AG04449 (cell line): Measurements from ENCODE around the gene UBA7.
"Not testable (repeated sequence)": the region's sequence is repeated elsewhere in the genome, so short reads cannot be mapped to it uniquely, and the experiment has no call there.

ENCODE experiments used
- CTCF ChIA-PET: fragments of 350-600 bp; formaldehyde crosslinking; extraction: SDS; loops from one replicate; lab custom pipeline; 2021; ENCODE audit warnings: antibody characterized with exemption; lab: Yijun Ruan, JAX
- POLR2A ChIA-PET: fragments of 400-600, 350-600 bp; formaldehyde crosslinking; extraction: SDS; loops from one replicate; lab custom pipeline; 2020; ENCODE audit warnings: antibody characterized with exemption, inconsistent platforms; lab: Yijun Ruan, JAX
- DNase-seq: peaks from one replicate; pipeline ENCODE4 v3.0.0-alpha.2; 2010; ENCODE audit warnings: low read depth, low spot score
- H3K4me3 ChIP-seq: 2 replicates; pipeline ENCODE4 v1.5.1; 2011; ENCODE audit warnings: low read depth, mild to moderate bottlenecking, control low read depth, low read length
- TF ChIP-seq, protein P1 (sequence below): IDR thresholded peaks from one replicate; pipeline ENCODE4 v1.5.1; 2011; ENCODE audit warnings: mild to moderate bottlenecking, moderate library complexity, low read length, control low read depth, inconsistent platforms; ENCODE audit not compliant: insufficient read depth; ENCODE audit errors: missing control alignments

The UBA7 gene

GRCh38 chr3:49840388-49840787 lies 26.6 kb upstream of the UBA7 start:
- TF ChIP-seq, protein P1, sequence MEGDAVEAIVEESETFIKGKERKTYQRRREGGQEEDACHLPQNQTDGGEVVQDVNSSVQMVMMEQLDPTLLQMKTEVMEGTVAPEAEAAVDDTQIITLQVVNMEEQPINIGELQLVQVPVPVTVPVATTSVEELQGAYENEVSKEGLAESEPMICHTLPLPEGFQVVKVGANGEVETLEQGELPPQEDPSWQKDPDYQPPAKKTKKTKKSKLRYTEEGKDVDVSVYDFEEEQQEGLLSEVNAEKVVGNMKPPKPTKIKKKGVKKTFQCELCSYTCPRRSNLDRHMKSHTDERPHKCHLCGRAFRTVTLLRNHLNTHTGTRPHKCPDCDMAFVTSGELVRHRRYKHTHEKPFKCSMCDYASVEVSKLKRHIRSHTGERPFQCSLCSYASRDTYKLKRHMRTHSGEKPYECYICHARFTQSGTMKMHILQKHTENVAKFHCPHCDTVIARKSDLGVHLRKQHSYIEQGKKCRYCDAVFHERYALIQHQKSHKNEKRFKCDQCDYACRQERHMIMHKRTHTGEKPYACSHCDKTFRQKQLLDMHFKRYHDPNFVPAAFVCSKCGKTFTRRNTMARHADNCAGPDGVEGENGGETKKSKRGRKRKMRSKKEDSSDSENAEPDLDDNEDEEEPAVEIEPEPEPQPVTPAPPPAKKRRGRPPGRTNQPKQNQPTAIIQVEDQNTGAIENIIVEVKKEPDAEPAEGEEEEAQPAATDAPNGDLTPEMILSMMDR, result no peak
- ChIA-PET CTCF (interaction anchor here (1.0 to 19.5 kb wide), 12 partner anchors 10 to 301 kb away, joined by 3 to 507 read pairs (median 12); partner anchors contain the start of genes CDHR4, INKA1, IP6K1 and TRAIP), POLR2A (interaction anchor here (0.9 kb wide), 1 partner anchor 37 kb away, joined by 4 read pairs; the partner anchor contains the start of gene INKA1)
- no peak overlapping the region for H3K4me3 ChIP-seq
- no peak for DNase-seq

- peak; percentile 19 for DNase-seq
- TF ChIP-seq, protein P1, result peak; percentile 83
- ChIA-PET CTCF (interaction anchor here (0.6 to 19.5 kb wide), 55 partner anchors 10 to 350 kb away, joined by 3 to 507 read pairs (median 6); partner anchors contain the start of genes CDHR4, INKA1, IP6K1 and MON1A), POLR2A (interaction anchor here (0.7 to 1.7 kb wide), 3 partner anchors 13 to 36 kb away, joined by 3 to 5 read pairs (median 3); partner anchors contain the start of gene INKA1)
- no peak overlapping the region for H3K4me3 ChIP-seq
Observed at GRCh38 chr3:49839193-49839809, 25.5 kb upstream of the UBA7 start.

DNA sequence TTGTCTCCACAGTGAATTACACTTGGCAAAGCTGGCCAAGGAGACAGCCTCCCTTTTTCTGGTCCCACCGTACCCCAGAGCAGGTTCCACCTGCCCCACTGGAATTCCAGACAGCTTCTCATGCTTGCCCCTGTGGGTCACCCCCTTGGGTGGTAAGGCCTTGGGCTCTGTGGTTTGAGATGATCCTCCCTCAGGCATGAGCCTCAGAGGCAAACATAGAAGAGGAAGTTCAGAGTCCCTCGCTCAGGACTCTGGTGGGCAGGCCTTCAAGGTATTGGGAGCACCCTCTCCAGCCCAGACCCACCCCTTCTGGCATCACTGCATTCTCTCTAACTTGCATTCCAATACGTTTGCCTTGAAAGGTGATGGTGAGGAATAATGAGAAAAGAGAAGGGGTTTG lies 17.6 kb upstream of the UBA7 start:
- POLR2A ChIA-PET, result no interaction called here

DNA sequence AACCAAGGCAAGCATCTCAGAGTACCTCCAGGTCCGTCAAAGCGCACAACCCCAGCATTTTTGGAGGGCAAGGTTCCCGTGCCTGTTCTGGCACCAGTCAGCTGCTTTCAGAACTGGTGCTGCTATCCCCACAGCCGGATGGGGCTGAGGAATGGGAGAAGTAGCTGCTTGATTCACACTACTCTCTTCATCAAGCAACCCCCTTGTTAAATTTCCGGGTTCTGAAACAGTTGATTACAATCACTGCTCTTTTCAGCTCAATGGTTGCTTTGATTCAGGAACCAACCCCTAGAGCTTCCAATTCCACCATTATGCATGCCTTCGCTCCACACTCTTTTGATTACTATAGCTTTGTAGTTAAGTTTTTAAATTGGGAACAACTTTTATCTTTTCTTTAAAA lies 12.3 kb upstream of the UBA7 start:
- POLR2A ChIA-PET, result interaction anchor here (0.5 kb wide), 1 partner anchor 13 kb away, joined by 3 read pairs; no protein-coding TSS in a partner anchor
- no peak overlapping the region for H3K4me3 ChIP-seq
- DNase-seq, result no peak
- TF ChIP-seq, protein P1, result no peak
- CTCF ChIA-PET, result interaction anchor here (0.6 to 19.5 kb wide), 5 partner anchors 9 to 125 kb away, joined by 3 to 507 read pairs (median 8); partner anchors contain the start of genes CDHR4 and INKA1

More for the DNA sequence above, 17.6 kb upstream of the UBA7 start:
- CTCF ChIA-PET, result interaction anchor here (8.4 to 19.5 kb wide), 2 partner anchors 8 to 27 kb away, joined by 107 to 507 read pairs; partner anchors contain the start of genes CDHR4 and INKA1
- TF ChIP-seq, protein P1, result no peak
- H3K4me3 ChIP-seq, result no peak overlapping the region
- no peak for DNase-seq

- DNase-seq, POLR2A ChIA-PET, H3K4me3 ChIP-seq: not testable (repeated sequence)
- CTCF ChIA-PET, result interaction anchor here (1.2 to 1.5 kb wide), 3 partner anchors 9 to 20 kb away, joined by 3 to 11 read pairs (median 3); partner anchors contain the start of gene INKA1
Observed at GRCh38 chr3:49823131-49823530, 9.4 kb upstream of the UBA7 start.

- CTCF ChIA-PET, result interaction anchor here (1.1 to 4.0 kb wide), 3 partner anchors 10 to 92 kb away, joined by 3 to 47 read pairs (median 25); partner anchors contain the start of gene INKA1
- TF ChIP-seq, protein P1, result no peak
- no peak for DNase-seq
- peak overlapping the region; percentile 58 for H3K4me3 ChIP-seq
- POLR2A ChIA-PET, result interaction anchor here (1.2 kb wide), 1 partner anchor 9 kb away, joined by 3 read pairs; no protein-coding TSS in a partner anchor
Observed at GRCh38 chr3:49812916-49813496, 747 bp downstream of the UBA7 start.
